Muscle of leg (tissue), 11 donors: ENCODE results near the gene SHTN1. TPM values are rescaled to one million over a fixed set of nuclear protein-coding genes. Genes with fewer than 3 reads are reported as not detected.

Experiments
- DNase-seq: peaks from one replicate; pipeline ENCODE4 v3.0.0; 2013
- H3K27ac ChIP-seq: one replicate; pipeline ENCODE4 v1.5.1; 2013; ENCODE audit warnings: mild to moderate bottlenecking, low read length, control low read depth
- H3K27me3 ChIP-seq: one replicate; pipeline ENCODE4 v1.6.1; 2013; ENCODE audit warnings: low read length; ENCODE audit not compliant: control insufficient read depth, insufficient read depth
- H3K36me3 ChIP-seq: one replicate; pipeline ENCODE4 v1.6.1; 2013; ENCODE audit warnings: low read length; ENCODE audit not compliant: control insufficient read depth, insufficient read depth
- H3K4me1 ChIP-seq: one replicate; pipeline ENCODE4 v1.6.1; 2013; ENCODE audit warnings: low read length; ENCODE audit not compliant: control insufficient read depth, insufficient read depth
- H3K4me3 ChIP-seq: one replicate; pipeline ENCODE4 v1.5.1; 2013; ENCODE audit warnings: low read length, control low read depth
- H3K9me3 ChIP-seq: replicated peaks from 2 replicates; pipeline ENCODE4 v1.6.1; 2013; ENCODE audit warnings: low read depth, low read length; ENCODE audit not compliant: control insufficient read depth
- WGBS: methylation state at CpG from one replicate; pipeline ENCODE4 v1.1.5; 2013; ENCODE audit warnings: missing lambda C conversion rate; ENCODE audit not compliant: insufficient coverage; 5-methylcytosine and 5-hydroxymethylcytosine counted together
- polyA plus RNA-seq, 8 donors: library from polyadenylated mRNA; unstranded; fragments of 120-200 nt; gene quantifications; one replicate each; pipeline versions ENCODE4 v1.2.1 to v1.2.3, GENCODE V29; 2013; ENCODE audit warnings: inconsistent platforms in 1 of 8, low replicate concordance in 1 of 8; ENCODE audit not compliant: insufficient read length in 8 of 8, insufficient read depth in 1 of 8
- total RNA-seq: library from RNA; stranded (reverse); fragments of 120-200 nt; gene quantifications from one replicate; pipeline ENCODE4 v1.2.4, GENCODE V29; 2013

The SHTN1 gene
- total and polyA plus RNA-seq, 9 donors: 3.3 to 8.7 (median 5.2) TPM

- no peak for DNase-seq
- Histone ChIP-seq H3K4me1 (peaks cover 10% of the 10 kb centered on the region), H3K9me3 (no peaks in the 10 kb centered on the region), H3K4me3 (no peak overlapping the region), H3K27ac (no peak overlapping the region), H3K27me3 (peaks cover 14% of the 10 kb centered on the region), H3K36me3 (no peaks in the 10 kb centered on the region)
Observed at GRCh38 chr10:117002206-117002605, 2.8 kb downstream of the SHTN1 start.

- H3K27me3 ChIP-seq: peaks cover 14% of the 10 kb centered on the region
- H3K4me3 ChIP-seq: no peak overlapping the region
- no peaks in the 10 kb centered on the region for H3K9me3 ChIP-seq
- no peaks in the 10 kb centered on the region for H3K36me3 ChIP-seq
- H3K4me1 ChIP-seq: peaks cover 10% of the 10 kb centered on the region
- WGBS: no CpG with 5 or more reads among the region's 2 CpGs
- no peak overlapping the region for H3K27ac ChIP-seq
- DNase-seq: no peak
Observed at GRCh38 chr10:117001144-117001543, 3.8 kb downstream of the SHTN1 start.

GRCh38 chr10:117000580-117000979 is 4.4 kb downstream of the SHTN1 start:
- WGBS: 54% methylated on average over 2 of the region's 2 CpGs
- Histone ChIP-seq H3K36me3 (no peaks in the 10 kb centered on the region), H3K9me3 (no peaks in the 10 kb centered on the region), H3K4me1 (peaks cover 7% of the 10 kb centered on the region), H3K4me3 (no peak overlapping the region), H3K27ac (no peak overlapping the region), H3K27me3 (peaks cover 10% of the 10 kb centered on the region)
- no peak for DNase-seq

GRCh38 chr10:116998172-116998571 is 6.8 kb downstream of the SHTN1 start:
- no CpG with 5 or more reads among the region's 4 CpGs for WGBS
- no peaks in the 10 kb centered on the region for H3K27me3 ChIP-seq
- no peaks in the 10 kb centered on the region for H3K4me1 ChIP-seq
- no peak overlapping the region for H3K4me3 ChIP-seq
- H3K9me3 ChIP-seq: no peaks in the 10 kb centered on the region
- DNase-seq: no peak
- H3K27ac ChIP-seq: no peak overlapping the region
- H3K36me3 ChIP-seq: no peaks in the 10 kb centered on the region

GRCh38 chr10:116997015-116997414 is 8.0 kb downstream of the SHTN1 start:
- Histone ChIP-seq H3K27ac (no peak overlapping the region), H3K27me3 (no peaks in the 10 kb centered on the region), H3K36me3 (no peaks in the 10 kb centered on the region), H3K9me3 (no peaks in the 10 kb centered on the region), H3K4me3 (no peak overlapping the region), H3K4me1 (no peaks in the 10 kb centered on the region)
- DNase-seq: no peak
- 80% methylated on average over 1 of the region's 2 CpGs for WGBS

- no peaks in the 10 kb centered on the region for H3K9me3 ChIP-seq
- H3K36me3 ChIP-seq: no peaks in the 10 kb centered on the region
- no peak overlapping the region for H3K4me3 ChIP-seq
- no peaks in the 10 kb centered on the region for H3K27me3 ChIP-seq
- no peaks in the 10 kb centered on the region for H3K4me1 ChIP-seq
- no peak overlapping the region for H3K27ac ChIP-seq
- no peak for DNase-seq
- 80% methylated on average over 1 of the region's 3 CpGs for WGBS
Observed at GRCh38 chr10:116995648-116996047, 9.3 kb downstream of the SHTN1 start.

GRCh38 chr10:116994113-116994890 is 10.7 kb downstream of the SHTN1 start:
- no peak for DNase-seq
- Histone ChIP-seq H3K9me3 (no peaks in the 10 kb centered on the region), H3K27ac (no peak overlapping the region), H3K4me3 (no peak overlapping the region), H3K36me3 (no peaks in the 10 kb centered on the region), H3K27me3 (no peaks in the 10 kb centered on the region), H3K4me1 (no peaks in the 10 kb centered on the region)
- no CpG with 5 or more reads among the region's 1 CpG for WGBS

GRCh38 chr10:116993610-116994009 is 11.4 kb downstream of the SHTN1 start:
- H3K4me3 ChIP-seq: no peak overlapping the region
- WGBS: no CpG with 5 or more reads among the region's 2 CpGs
- H3K27me3 ChIP-seq: no peaks in the 10 kb centered on the region
- no peak for DNase-seq
- H3K27ac ChIP-seq: no peak overlapping the region
- no peaks in the 10 kb centered on the region for H3K36me3 ChIP-seq
- no peaks in the 10 kb centered on the region for H3K4me1 ChIP-seq
- no peaks in the 10 kb centered on the region for H3K9me3 ChIP-seq

- DNase-seq: no peak
- WGBS: 50% methylated on average over 1 of the region's 1 CpG
- H3K27ac ChIP-seq: no peak overlapping the region
- no peaks in the 10 kb centered on the region for H3K4me1 ChIP-seq
- no peaks in the 10 kb centered on the region for H3K27me3 ChIP-seq
- no peaks in the 10 kb centered on the region for H3K36me3 ChIP-seq
- no peaks in the 10 kb centered on the region for H3K9me3 ChIP-seq
- H3K4me3 ChIP-seq: no peak overlapping the region
Observed at GRCh38 chr10:116992183-116992582, 12.8 kb downstream of the SHTN1 start.

GRCh38 chr10:116990276-116990800 is 14.6 kb downstream of the SHTN1 start:
- Histone ChIP-seq H3K27ac (no peak overlapping the region), H3K9me3 (no peaks in the 10 kb centered on the region), H3K4me1 (no peaks in the 10 kb centered on the region), H3K4me3 (no peak overlapping the region), H3K36me3 (no peaks in the 10 kb centered on the region), H3K27me3 (no peaks in the 10 kb centered on the region)
- WGBS: 86% methylated on average over 1 of the region's 3 CpGs
- DNase-seq: no peak
